Stomach (tissue), 4 donors: ENCODE data around the gene TP73.

Experiments used
- CTCF ChIP-seq, 7 experiments: fragments of 450-650 bp in 4 of 7; fragments of 200-600 bp in 3 of 7; sonication (generic) in 3 of 7; IDR thresholded peaks; one replicate each; pipeline ENCODE4 v1.5.1; 2016 to 2019; ENCODE audit warnings: antibody characterized with exemption in 7 of 7, control low read depth in 2 of 7, mild to moderate bottlenecking in 1 of 7
- EP300 ChIP-seq: sonication (generic); formaldehyde crosslinking; IDR thresholded peaks from one replicate; pipeline ENCODE4 v1.6.1; 2017; ENCODE audit warnings: antibody characterized with exemption
- POLR2A ChIP-seq, 4 donors: fragments of 450-650 bp; IDR thresholded peaks; one replicate each; pipeline ENCODE4 v1.6.1; 2016; ENCODE audit warnings: antibody characterized with exemption in 4 of 4, control low read depth in 2 of 4, mild to moderate bottlenecking in 1 of 4, moderate library complexity in 1 of 4

GRCh38 chr1:3703786-3704371, 51.6 kb downstream of the TP73 start:
- TF ChIP-seq POLR2A (IDR thresholded peaks at IDR 0.05), result no peak
- no peak for TF ChIP-seq CTCF (IDR thresholded peaks at IDR 0.05)
- no peak for TF ChIP-seq EP300
